H9 (cell line): Measurements from ENCODE around the gene NRXN3. TPM values are rescaled to one million over a fixed set of nuclear protein-coding genes. Genes with fewer than 3 reads are reported as not detected.

ENCODE experiments used
- DNase-seq: peaks from one replicate; pipeline ENCODE4 v3.0.0-alpha.2; 2017
- H2AFZ ChIP-seq: one replicate; pipeline ENCODE4 v1.6.1; 2013; ENCODE audit warnings: mild to moderate bottlenecking, low read length, control low read depth, moderate library complexity
- H2AK5ac ChIP-seq: 2 replicates; pipeline ENCODE4 v1.6.1; 2013; ENCODE audit warnings: low read length, control low read depth, mixed read lengths; ENCODE audit not compliant: insufficient read length
- H2BK120ac ChIP-seq: one replicate; pipeline ENCODE4 v1.6.1; 2013; ENCODE audit warnings: low read depth, mild to moderate bottlenecking, low read length, control low read depth, inconsistent platforms; ENCODE audit not compliant: poor library complexity, severe bottlenecking
- H2BK12ac ChIP-seq: 2 replicates; pipeline ENCODE4 v1.6.1; 2013; ENCODE audit warnings: low read length, control low read depth, mixed read lengths, low read depth; ENCODE audit not compliant: insufficient read length
- H2BK15ac ChIP-seq: 2 replicates; pipeline ENCODE4 v1.6.1; 2013; ENCODE audit warnings: low read depth, low read length, control low read depth
- H2BK20ac ChIP-seq: one replicate; pipeline ENCODE4 v1.6.1; 2013; ENCODE audit warnings: low read depth, mild to moderate bottlenecking, low read length, control low read depth, inconsistent platforms; ENCODE audit not compliant: poor library complexity, severe bottlenecking
- H2BK5ac ChIP-seq: 2 replicates; pipeline ENCODE4 v1.6.1; 2013; ENCODE audit warnings: low read length, control low read depth, mixed read lengths; ENCODE audit not compliant: insufficient read length
- H3K14ac ChIP-seq: 2 replicates; pipeline ENCODE4 v1.6.1; 2013; ENCODE audit warnings: low read length, control low read depth; ENCODE audit not compliant: insufficient read depth
- H3K18ac ChIP-seq: 2 replicates; pipeline ENCODE4 v1.6.1; 2013; ENCODE audit warnings: low read depth, mild to moderate bottlenecking, mixed read lengths, low read length, control low read depth; ENCODE audit not compliant: insufficient read length
- H3K23ac ChIP-seq: 2 replicates; pipeline ENCODE4 v1.6.1; 2013; ENCODE audit warnings: low read length, control low read depth, mixed read lengths, low read depth; ENCODE audit not compliant: insufficient read length
- H3K23me2 ChIP-seq: 2 replicates; pipeline ENCODE4 v1.6.1; 2013; ENCODE audit warnings: low read depth, mild to moderate bottlenecking, mixed read lengths, low read length, control low read depth; ENCODE audit not compliant: insufficient read length, poor library complexity, severe bottlenecking
- H3K27ac ChIP-seq: 2 replicates; pipeline ENCODE4 v1.5.1; 2013; ENCODE audit warnings: low read length, control low read depth, mixed read lengths, low read depth; ENCODE audit not compliant: insufficient read length
- H3K27me3 ChIP-seq: 2 replicates; pipeline ENCODE4 v1.6.1; 2013; ENCODE audit warnings: low read length, control low read depth, inconsistent platforms; ENCODE audit not compliant: insufficient read depth
- H3K4ac ChIP-seq: 2 replicates; pipeline ENCODE4 v1.6.1; 2013; ENCODE audit warnings: low read depth, mild to moderate bottlenecking, control low read depth, inconsistent platforms, low read length, moderate library complexity
- H3K4me1 ChIP-seq: 2 replicates; pipeline ENCODE4 v1.6.1; 2013; ENCODE audit warnings: low read length, control low read depth, inconsistent platforms; ENCODE audit not compliant: insufficient read depth
- H3K4me2 ChIP-seq: 2 replicates; pipeline ENCODE4 v1.6.1; 2013; ENCODE audit warnings: low read length, control low read depth, mixed read lengths; ENCODE audit not compliant: insufficient read length, insufficient read depth
- H3K56ac ChIP-seq: 2 replicates; pipeline ENCODE4 v1.6.1; 2013; ENCODE audit warnings: low read depth, mild to moderate bottlenecking, mixed read lengths, low read length, control low read depth; ENCODE audit not compliant: insufficient read length
- H3K79me1 ChIP-seq: 2 replicates; pipeline ENCODE4 v1.6.1; 2013; ENCODE audit warnings: low read depth, mild to moderate bottlenecking, moderate library complexity, low read length, control low read depth, inconsistent platforms; ENCODE audit not compliant: insufficient read depth, poor library complexity, severe bottlenecking
- H3K79me2 ChIP-seq: 2 replicates; pipeline ENCODE4 v1.6.1; 2013; ENCODE audit warnings: low read length, control low read depth, inconsistent platforms; ENCODE audit not compliant: insufficient read depth
- H3K9ac ChIP-seq: 2 replicates; pipeline ENCODE4 v1.6.1; 2013; ENCODE audit warnings: low read length, control low read depth, mixed read lengths; ENCODE audit not compliant: insufficient read length; ENCODE audit errors: extremely low read depth
- H3K9me3 ChIP-seq: one replicate; pipeline ENCODE4 v1.6.1; 2013; ENCODE audit warnings: low read depth, low read length, inconsistent platforms; ENCODE audit not compliant: control insufficient read depth
- H3T11ph ChIP-seq: one replicate; pipeline ENCODE4 v1.6.1; 2013; ENCODE audit warnings: mild to moderate bottlenecking, low read length, control low read depth, inconsistent platforms
- H4K20me1 ChIP-seq: one replicate; pipeline ENCODE4 v1.6.1; 2013; ENCODE audit not compliant: control insufficient read depth, insufficient read length, insufficient read depth
- H4K5ac ChIP-seq: 2 replicates; pipeline ENCODE4 v1.6.1; 2013; ENCODE audit warnings: low read depth, mild to moderate bottlenecking, mixed read lengths, low read length, control low read depth; ENCODE audit not compliant: insufficient read length
- H4K8ac ChIP-seq: replicated peaks from 2 replicates; pipeline ENCODE4 v1.6.1; 2013; ENCODE audit warnings: low read length, control low read depth, mixed read lengths, low read depth; ENCODE audit not compliant: insufficient read length
- H4K91ac ChIP-seq: 2 replicates; pipeline ENCODE4 v1.6.1; 2013; ENCODE audit warnings: low read depth, mild to moderate bottlenecking, moderate library complexity, mixed read lengths, low read length, control low read depth; ENCODE audit not compliant: insufficient read length
- H3K27ac Mint-ChIP-seq, 3 experiments: 2 replicates in 2 of 3; 3 replicates in 1 of 3; pipeline ENCODE4 v1.8.0; 2020 to 2021; ENCODE audit warnings: mixed read lengths in 3 of 3, mild to moderate bottlenecking in 1 of 3, moderate library complexity in 1 of 3
- H3K27me3 Mint-ChIP-seq: 2 replicates; pipeline ENCODE4 v1.8.0; 2021; ENCODE audit warnings: low read depth, mild to moderate bottlenecking, moderate library complexity, mixed read lengths
- H3K36me3 Mint-ChIP-seq, 3 experiments: 2 replicates in 2 of 3; 3 replicates in 1 of 3; pipeline ENCODE4 v1.8.0; 2020 to 2021; ENCODE audit warnings: low read depth in 3 of 3, mixed read lengths in 3 of 3; ENCODE audit not compliant: insufficient read depth in 1 of 3
- H3K4me1 Mint-ChIP-seq, 2 experiments: 2 replicates each; pipeline ENCODE4 v1.8.0; 2020; ENCODE audit warnings: mixed read lengths in 2 of 2
- H3K4me3 Mint-ChIP-seq, 2 experiments: 2 replicates in 1 of 2; 3 replicates in 1 of 2; pipeline ENCODE4 v1.8.0; 2020 to 2021; ENCODE audit warnings: mild to moderate bottlenecking in 2 of 2, mixed read lengths in 2 of 2, moderate library complexity in 1 of 2
- H3K9me3 Mint-ChIP-seq, 2 experiments: 2 replicates in 1 of 2; 3 replicates in 1 of 2; pipeline ENCODE4 v1.8.0; 2020; ENCODE audit warnings: mild to moderate bottlenecking in 2 of 2, mixed read lengths in 2 of 2, moderate library complexity in 1 of 2
- WGBS: extraction: QIAGEN DNeasy Blood & Tissue Kit; methylation state at CpG from one replicate; pipeline ENCODE4 v1.1.7; 2013; ENCODE audit warnings: missing lambda C conversion rate, low lambda C conversion rate, mixed read lengths; ENCODE audit not compliant: insufficient read length; ENCODE audit errors: extremely low coverage; 5-methylcytosine and 5-hydroxymethylcytosine counted together
- total RNA-seq: library from RNA; stranded (reverse); gene quantifications from 2 replicates; pipeline ENCODE4 v1.2.1, GENCODE V29; 2021
- TF ChIP-seq, protein P1 (sequence below): fragments of 200-600 bp; sonication (generic); conservative IDR thresholded peaks from 3 replicates; pipeline ENCODE4 v1.8.0; 2021; ENCODE audit warnings: antibody characterized with exemption, mild to moderate bottlenecking

NRXN3 gene
- total RNA-seq, 1 experiment from 2014 or later, result 1.8 TPM

DNA sequence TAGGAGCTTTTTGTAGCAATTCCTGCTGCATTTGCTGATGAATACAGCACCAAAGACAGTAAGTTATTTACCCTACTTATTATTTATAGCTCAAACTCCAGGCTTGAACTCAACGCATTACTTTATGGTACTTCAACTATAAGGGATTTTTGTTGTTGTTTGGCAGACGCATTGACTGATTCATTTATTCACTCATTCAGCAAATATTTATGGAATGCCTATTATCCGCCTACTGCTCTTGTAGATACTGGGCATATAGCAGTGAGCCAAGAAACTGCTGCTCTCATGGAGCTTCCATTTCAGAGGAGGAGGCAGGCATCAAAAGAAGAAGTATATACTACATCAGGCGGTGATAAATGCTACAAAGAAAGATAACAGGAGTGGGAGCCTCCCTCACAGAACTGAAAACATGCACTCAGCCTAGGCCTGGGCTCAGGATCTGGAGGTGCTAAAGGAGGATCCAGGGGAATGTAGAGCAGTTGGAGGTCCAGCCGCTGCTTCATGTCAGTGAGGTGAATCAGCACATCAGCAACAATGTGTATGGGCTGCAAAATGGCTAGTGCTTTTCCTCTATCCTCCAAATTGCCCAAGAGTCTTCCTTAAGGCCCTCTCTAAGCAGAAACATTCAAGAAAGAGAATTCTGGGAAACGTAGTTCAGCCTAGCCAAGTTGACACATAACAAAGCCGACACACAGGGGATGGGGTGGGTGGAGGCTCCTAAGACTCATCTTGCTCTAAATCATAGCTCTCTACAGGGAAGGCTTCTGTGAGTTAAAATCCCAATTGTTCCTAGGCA is 157.5 kb downstream of the NRXN3 start:
- Histone ChIP-seq H2BK15ac (no peak overlapping the region), H3K23me2 (no peaks in the 10 kb centered on the region), H3K56ac (no peak overlapping the region), H3K9ac (no peak overlapping the region), H2BK5ac (no peak overlapping the region), H3K23ac (no peak overlapping the region), H3K79me2 (no peaks in the 10 kb centered on the region), H3K4me1 (peaks cover 2% of the 10 kb centered on the region; the same call in 1 of the 2 replicates), H3K18ac (no peak overlapping the region), H3K9me3 (no peaks in the 10 kb centered on the region), H3K4ac (no peak overlapping the region), H3T11ph (no peak overlapping the region), H3K14ac (no peak overlapping the region), H2BK20ac (no peak overlapping the region), H2BK120ac (no peak overlapping the region), H3K79me1 (no peaks in the 10 kb centered on the region), H2AFZ (no peak overlapping the region), H4K8ac (no peak overlapping the region), H4K91ac (no peak overlapping the region), H3K4me2 (no peak overlapping the region), H4K20me1 (no peaks in the 10 kb centered on the region), H4K5ac (no peak overlapping the region), H3K27ac (no peak overlapping the region), H2BK12ac (no peak overlapping the region), H3K27me3 (no peaks in the 10 kb centered on the region), H2AK5ac (no peak overlapping the region)
- H3K4me3 Mint-ChIP-seq, result no peak overlapping the region
- H3K9me3 Mint-ChIP-seq, result no peaks in the 10 kb centered on the region
- DNase-seq, result no peak
- peaks cover 15 to 16% of the 10 kb centered on the region in 2 experiments for H3K4me1 Mint-ChIP-seq
- peak overlapping the region in 1 of 3 experiments; percentile 23; a peak in 1 of 7 replicates for H3K27ac Mint-ChIP-seq
- no CpG with 5 or more reads among the region's 7 CpGs for WGBS
- no peaks in the 10 kb centered on the region for H3K36me3 Mint-ChIP-seq
- H3K27me3 Mint-ChIP-seq, result no peaks in the 10 kb centered on the region
- TF ChIP-seq, protein P1, sequence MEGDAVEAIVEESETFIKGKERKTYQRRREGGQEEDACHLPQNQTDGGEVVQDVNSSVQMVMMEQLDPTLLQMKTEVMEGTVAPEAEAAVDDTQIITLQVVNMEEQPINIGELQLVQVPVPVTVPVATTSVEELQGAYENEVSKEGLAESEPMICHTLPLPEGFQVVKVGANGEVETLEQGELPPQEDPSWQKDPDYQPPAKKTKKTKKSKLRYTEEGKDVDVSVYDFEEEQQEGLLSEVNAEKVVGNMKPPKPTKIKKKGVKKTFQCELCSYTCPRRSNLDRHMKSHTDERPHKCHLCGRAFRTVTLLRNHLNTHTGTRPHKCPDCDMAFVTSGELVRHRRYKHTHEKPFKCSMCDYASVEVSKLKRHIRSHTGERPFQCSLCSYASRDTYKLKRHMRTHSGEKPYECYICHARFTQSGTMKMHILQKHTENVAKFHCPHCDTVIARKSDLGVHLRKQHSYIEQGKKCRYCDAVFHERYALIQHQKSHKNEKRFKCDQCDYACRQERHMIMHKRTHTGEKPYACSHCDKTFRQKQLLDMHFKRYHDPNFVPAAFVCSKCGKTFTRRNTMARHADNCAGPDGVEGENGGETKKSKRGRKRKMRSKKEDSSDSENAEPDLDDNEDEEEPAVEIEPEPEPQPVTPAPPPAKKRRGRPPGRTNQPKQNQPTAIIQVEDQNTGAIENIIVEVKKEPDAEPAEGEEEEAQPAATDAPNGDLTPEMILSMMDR, result no peak
